HL-60 (cell line): Measurements from ENCODE around the gene ALS2CL.

Source experiments
- CTCF ChIP-seq: IDR thresholded peaks from one replicate; pipeline ENCODE4 v1.5.1; 2011; ENCODE audit warnings: low read length, control low read depth, inconsistent platforms; ENCODE audit not compliant: insufficient read depth
- REST ChIP-seq: IDR thresholded peaks from 2 replicates; pipeline ENCODE4 v1.6.1; 2012; ENCODE audit warnings: low read depth; ENCODE audit not compliant: insufficient replicate concordance

- TF ChIP-seq CTCF (no peak), REST (no peak)
These were observed 42.8 kb upstream of the ALS2CL start for GRCh38 chr3:46736006-46736872.
